HCT116 (cell line): ENCODE measurements around the gene ARSK. TPM values are rescaled to one million over a fixed set of nuclear protein-coding genes. Genes with fewer than 3 reads are reported as not detected.

Source experiments
- ATAC-seq: fragments of 200-7000 bp; cut with Tn5 transposase; 2 replicates; pipeline ENCODE4 v1.9.1; 2020; ENCODE audit warnings: mild to moderate bottlenecking, moderate library complexity
- BruUV-seq: library from RNA; stranded (reverse); fragments of 400-500 nt; replicated peaks from 2 replicates; lab custom pipeline; 2021; lab: Mats Ljungman, UMichigan
- CTCF ChIA-PET: fragments of 300-600 bp; sonication (Branson Sonifier 250); formaldehyde crosslinking; loops from one replicate; lab custom pipeline; 2021; ENCODE audit warnings: antibody characterized with exemption; lab: Charles Lee
- POLR2A ChIA-PET: fragments of 300-600, 350-600 bp; sonication (Branson Sonifier 250); formaldehyde crosslinking; loops from one replicate; lab custom pipeline; 2021; ENCODE audit warnings: antibody characterized with exemption; lab: Charles Lee
- RAD21 ChIA-PET, 2 experiments: fragments of 300-600 bp; sonication (Branson Sonifier 250); formaldehyde crosslinking; loops; one replicate each; lab custom pipeline; 2023; ENCODE audit warnings: low total read pairs in 2 of 2; ENCODE audit not compliant: uncharacterized antibody in 2 of 2, unreplicated experiment in 2 of 2, low non-redundant PET in 1 of 2; lab: Charles Lee
- DNase-seq: peaks from one replicate; pipeline ENCODE4 v3.0.0-alpha.2; 2010; ENCODE audit warnings: low read depth, low spot score
- H2AFZ ChIP-seq: fragments of 200-600 bp; shearing (Covaris generic), sonication (generic); 2 replicates; pipeline ENCODE4 v1.6.1; 2017; ENCODE audit warnings: low read depth, mixed run types, mixed read lengths, antibody characterized with exemption, low read length; ENCODE audit not compliant: poor library complexity, severe bottlenecking
- H3K27ac ChIP-seq: 2 replicates; pipeline ENCODE4 v1.5.1; 2012; ENCODE audit warnings: low read depth, low read length
- H3K27me3 ChIP-seq: fragments of 200-600 bp; sonication (generic); 2 replicates; pipeline ENCODE4 v1.6.1; 2016; ENCODE audit warnings: mixed run types, low read length, mixed read lengths; ENCODE audit not compliant: insufficient read depth
- H3K36me3 ChIP-seq, 2 experiments: fragments of 200-500 bp in 1 of 2; fragments of 200-600 bp in 1 of 2; sonication (Bioruptor generic) in 1 of 2; sonication (generic) in 1 of 2; 2 replicates each; pipeline versions ENCODE4 v1.5.1 to v1.6.1; 2014 to 2016; ENCODE audit warnings: low read length in 2 of 2, inconsistent platforms in 1 of 2, mixed read lengths in 1 of 2, mixed run types in 1 of 2; ENCODE audit not compliant: insufficient read depth in 2 of 2, control insufficient read depth in 1 of 2
- H3K4me1 ChIP-seq, 2 experiments: fragments of 200-600 bp in 1 of 2; sonication (generic) in 1 of 2; 2 replicates each; pipeline versions ENCODE4 v1.5.1 to v1.6.1; 2012 to 2017; ENCODE audit warnings: low read length in 2 of 2, inconsistent platforms in 1 of 2, mild to moderate bottlenecking in 1 of 2, mixed read lengths in 1 of 2, mixed run types in 1 of 2, moderate library complexity in 1 of 2; ENCODE audit not compliant: insufficient read depth in 2 of 2, control insufficient read depth in 1 of 2
- H3K4me2 ChIP-seq: fragments of 200-600 bp; sonication (generic); 2 replicates; pipeline ENCODE4 v1.6.1; 2017; ENCODE audit warnings: mixed run types, low read length, mixed read lengths
- H3K4me3 ChIP-seq, 2 experiments: fragments of 200-600 bp in 1 of 2; sonication (generic) in 1 of 2; replicated peaks in 1 of 2; 2 replicates each; pipeline ENCODE4 v1.5.1; 2011 to 2016; ENCODE audit warnings: low read length in 2 of 2, control low read depth in 1 of 2, low read depth in 1 of 2, mild to moderate bottlenecking in 1 of 2, mixed read lengths in 1 of 2, mixed run types in 1 of 2
- H3K79me2 ChIP-seq: fragments of 200-600 bp; sonication (generic); 2 replicates; pipeline ENCODE4 v1.6.1; 2017; ENCODE audit warnings: mild to moderate bottlenecking, mixed run types, low read length, moderate library complexity, mixed read lengths; ENCODE audit not compliant: insufficient read depth
- H3K9ac ChIP-seq: fragments of 200-600 bp; sonication (generic); 2 replicates; pipeline ENCODE4 v1.6.1; 2016; ENCODE audit warnings: low read length, mixed read lengths
- H3K9me2 ChIP-seq: fragments of 200-600 bp; sonication (generic), shearing (Covaris generic); 2 replicates; pipeline ENCODE4 v1.6.1; 2017; ENCODE audit warnings: mixed run types, mild to moderate bottlenecking, moderate library complexity; ENCODE audit not compliant: insufficient read depth
- H3K9me3 ChIP-seq, 2 experiments: fragments of 200-500 bp in 1 of 2; fragments of 200-600 bp in 1 of 2; sonication (Bioruptor generic) in 1 of 2; sonication (generic) in 1 of 2; 2 replicates each; pipeline ENCODE4 v1.6.1; 2014 to 2017; ENCODE audit warnings: low read length in 2 of 2, mixed read lengths in 2 of 2, inconsistent platforms in 1 of 2, low read depth in 1 of 2, mild to moderate bottlenecking in 1 of 2, mixed run types in 1 of 2, moderate library complexity in 1 of 2; ENCODE audit not compliant: control insufficient read depth in 1 of 2, insufficient read depth in 1 of 2
- H4K20me1 ChIP-seq: fragments of 200-600 bp; sonication (generic), shearing (Covaris generic); 2 replicates; pipeline ENCODE4 v1.6.1; 2017; ENCODE audit warnings: mixed run types, mild to moderate bottlenecking, moderate library complexity; ENCODE audit not compliant: insufficient read depth
- ATF3 ChIP-seq: IDR thresholded peaks from 2 replicates; pipeline ENCODE4 v1.6.1; 2012
- CBX3 ChIP-seq: IDR thresholded peaks from 2 replicates; pipeline ENCODE4 v1.6.1; 2012; ENCODE audit warnings: low read depth
- CTCF ChIP-seq, 3 experiments: fragments of 200-600 bp in 1 of 3; sonication (generic) in 1 of 3; IDR thresholded peaks in 2 of 3; conservative IDR thresholded peaks in 1 of 3; 2 replicates each; pipeline ENCODE4 v1.5.1; 2012 to 2017; ENCODE audit warnings: low read depth in 2 of 3, low read length in 2 of 3, antibody characterized with exemption in 1 of 3, borderline replicate concordance in 1 of 3, control low read depth in 1 of 3, mild to moderate bottlenecking in 1 of 3, mixed read lengths in 1 of 3, mixed run types in 1 of 3, moderate library complexity in 1 of 3; ENCODE audit not compliant: insufficient read depth in 1 of 3
- ELF1 ChIP-seq: IDR thresholded peaks from 2 replicates; pipeline ENCODE4 v1.6.1; 2012; ENCODE audit warnings: low read depth, borderline replicate concordance
- EZH2 ChIP-seq: fragments of 200-600 bp; sonication (generic); IDR thresholded peaks from 2 replicates; pipeline ENCODE4 v1.6.1; 2017; ENCODE audit warnings: antibody characterized with exemption, mixed run types
- EZH2phosphoT487 ChIP-seq: fragments of 200-600 bp; IDR thresholded peaks from 2 replicates; pipeline ENCODE4 v1.6.1; 2018; ENCODE audit warnings: antibody characterized with exemption, borderline replicate concordance
- POLR2A ChIP-seq: IDR thresholded peaks from 2 replicates; pipeline ENCODE4 v1.7.0; 2011; ENCODE audit warnings: borderline replicate concordance; ENCODE audit not compliant: insufficient read depth, insufficient read length; ENCODE audit errors: extremely low read depth
- SRF ChIP-seq: IDR thresholded peaks from 2 replicates; pipeline ENCODE4 v1.6.1; 2012; ENCODE audit warnings: low read depth
- TCF7L2 ChIP-seq: IDR thresholded peaks from 2 replicates; pipeline ENCODE4 v1.7.0; 2011; ENCODE audit warnings: borderline replicate concordance, inconsistent platforms; ENCODE audit not compliant: insufficient read depth, insufficient read length; ENCODE audit errors: extremely low read depth
- YY1 ChIP-seq: IDR thresholded peaks from 2 replicates; pipeline ENCODE4 v1.6.1; 2011; ENCODE audit warnings: low read length, low read depth, moderate library complexity, mild to moderate bottlenecking; ENCODE audit not compliant: insufficient replicate concordance; ENCODE audit errors: extremely low read depth
- ZNF274 ChIP-seq: fragments of 200-500 bp; sonication (Bioruptor generic); IDR thresholded peaks from 2 replicates; pipeline ENCODE4 v1.6.1; 2014; ENCODE audit warnings: mild to moderate bottlenecking, low read depth, low read length, inconsistent platforms
- intact Hi-C: fragments of 100-400 bp; cut with micrococcal nuclease; formaldehyde crosslinking; loops from 2 replicates; pipeline ENCODE4 v1.10.0; 2022
- total RNA-seq: library from RNA; stranded (reverse); gene quantifications from one replicate; pipeline ENCODE4 v1.2.1, GENCODE V29; 2021; ENCODE audit not compliant: unreplicated experiment
- TF ChIP-seq, protein P1 (sequence below): IDR thresholded peaks from 2 replicates; pipeline ENCODE4 v1.6.1; 2012; ENCODE audit warnings: low read depth

The ARSK gene
- total RNA-seq, 1 experiment from 2014 or later, result 4.6 TPM

DNA sequence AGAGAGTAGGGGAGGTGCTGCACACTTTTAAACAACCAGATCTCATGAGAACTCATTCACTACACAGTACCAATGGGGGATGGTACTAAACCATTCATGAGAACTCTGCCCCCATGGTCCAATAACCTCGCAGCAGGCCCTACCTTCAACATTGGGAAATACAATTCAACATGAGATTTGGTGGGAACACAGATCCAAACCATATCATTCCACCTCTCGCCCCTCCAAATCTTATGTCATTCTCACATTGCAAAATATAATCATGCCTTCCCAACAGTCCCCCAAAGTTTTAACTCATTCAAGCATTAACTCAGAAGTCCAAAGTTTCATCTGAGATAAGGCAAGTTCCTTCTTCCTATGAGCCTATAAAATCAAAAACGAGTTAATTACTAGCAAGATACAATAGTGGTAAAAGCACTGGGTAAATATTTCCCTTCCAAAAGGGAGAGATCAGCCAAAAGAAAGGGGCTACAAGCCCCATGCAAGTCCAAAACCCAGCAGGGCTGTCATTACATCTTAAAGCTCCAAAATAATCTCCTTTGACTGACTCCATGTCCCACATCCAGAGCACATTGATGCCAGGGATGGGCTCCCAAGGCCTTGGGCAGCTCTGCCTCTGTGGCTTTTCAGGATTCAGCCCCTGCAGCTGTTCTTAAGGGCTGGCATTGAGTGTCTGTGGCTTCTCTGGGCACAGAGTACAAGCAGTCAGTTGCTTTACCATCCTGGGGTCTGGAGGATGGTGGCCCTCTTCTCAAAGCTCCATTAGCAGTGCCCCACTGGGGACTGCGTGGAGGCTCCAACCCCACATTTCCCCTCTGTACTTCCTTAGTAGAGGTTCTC is 73.3 kb downstream of the ARSK start:
- POLR2A ChIA-PET, result no interaction called here
- no peaks in the 10 kb centered on the region for H3K9me3 ChIP-seq
- RAD21 ChIA-PET, result no interaction called here
- H3K27ac ChIP-seq, result no peak overlapping the region
- H3K27me3 ChIP-seq, result no peaks in the 10 kb centered on the region
- ATAC-seq, result no peak
- no peaks in the 10 kb centered on the region for H4K20me1 ChIP-seq
- no peak overlapping the region for H2AFZ ChIP-seq
- BruUV-seq, result no TSS peak
- no peak overlapping the region for H3K9ac ChIP-seq
- H3K4me2 ChIP-seq, result no peak overlapping the region
- no peak for TF ChIP-seq ZNF274
- TF ChIP-seq EZH2, result no peak
- TF ChIP-seq POLR2A, result no peak
- no peak for TF ChIP-seq SRF
- no peak for TF ChIP-seq YY1
- TF ChIP-seq CTCF (IDR thresholded peaks at IDR 0.05 in 2 of 3, conservative IDR thresholded peaks at IDR 0.05 in 1 of 3; ENCODE audit: borderline replicate concordance in 1 of 3, insufficient read depth in 1 of 3, low read depth in 2 of 3, low read length in 2 of 3), result no peak
- no peak for TF ChIP-seq ATF3
- TF ChIP-seq CBX3, result no peak
- no peak for TF ChIP-seq TCF7L2
- no peak for TF ChIP-seq ELF1
- TF ChIP-seq, protein P1, sequence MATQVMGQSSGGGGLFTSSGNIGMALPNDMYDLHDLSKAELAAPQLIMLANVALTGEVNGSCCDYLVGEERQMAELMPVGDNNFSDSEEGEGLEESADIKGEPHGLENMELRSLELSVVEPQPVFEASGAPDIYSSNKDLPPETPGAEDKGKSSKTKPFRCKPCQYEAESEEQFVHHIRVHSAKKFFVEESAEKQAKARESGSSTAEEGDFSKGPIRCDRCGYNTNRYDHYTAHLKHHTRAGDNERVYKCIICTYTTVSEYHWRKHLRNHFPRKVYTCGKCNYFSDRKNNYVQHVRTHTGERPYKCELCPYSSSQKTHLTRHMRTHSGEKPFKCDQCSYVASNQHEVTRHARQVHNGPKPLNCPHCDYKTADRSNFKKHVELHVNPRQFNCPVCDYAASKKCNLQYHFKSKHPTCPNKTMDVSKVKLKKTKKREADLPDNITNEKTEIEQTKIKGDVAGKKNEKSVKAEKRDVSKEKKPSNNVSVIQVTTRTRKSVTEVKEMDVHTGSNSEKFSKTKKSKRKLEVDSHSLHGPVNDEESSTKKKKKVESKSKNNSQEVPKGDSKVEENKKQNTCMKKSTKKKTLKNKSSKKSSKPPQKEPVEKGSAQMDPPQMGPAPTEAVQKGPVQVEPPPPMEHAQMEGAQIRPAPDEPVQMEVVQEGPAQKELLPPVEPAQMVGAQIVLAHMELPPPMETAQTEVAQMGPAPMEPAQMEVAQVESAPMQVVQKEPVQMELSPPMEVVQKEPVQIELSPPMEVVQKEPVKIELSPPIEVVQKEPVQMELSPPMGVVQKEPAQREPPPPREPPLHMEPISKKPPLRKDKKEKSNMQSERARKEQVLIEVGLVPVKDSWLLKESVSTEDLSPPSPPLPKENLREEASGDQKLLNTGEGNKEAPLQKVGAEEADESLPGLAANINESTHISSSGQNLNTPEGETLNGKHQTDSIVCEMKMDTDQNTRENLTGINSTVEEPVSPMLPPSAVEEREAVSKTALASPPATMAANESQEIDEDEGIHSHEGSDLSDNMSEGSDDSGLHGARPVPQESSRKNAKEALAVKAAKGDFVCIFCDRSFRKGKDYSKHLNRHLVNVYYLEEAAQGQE, result no peak
- no peak for TF ChIP-seq EZH2phosphoT487
- CTCF ChIA-PET, result no interaction called here
- H3K36me3 ChIP-seq, result no peaks in the 10 kb centered on the region
- intact Hi-C loops, result no loop called here
- peaks cover 0 to 10% of the 10 kb centered on the region in 2 experiments; a peak in 2 of 4 replicates for H3K4me1 ChIP-seq
- H3K9me2 ChIP-seq, result no peaks in the 10 kb centered on the region; the same call in 1 of the 2 replicates
- H3K79me2 ChIP-seq, result no peaks in the 10 kb centered on the region
- DNase-seq, result no peak
- H3K4me3 ChIP-seq, result no peak overlapping the region
